NCI-H1092 treated with DMSO at 0.1 percent for 48 hours (cell line): ENCODE results near the gene RASGRP3.
"Not testable (repeated sequence)": the region's sequence is repeated elsewhere in the genome, so short reads cannot be mapped to it uniquely, and the experiment has no call there.

Source experiments
- DNase-seq: peaks from one replicate; lab custom pipeline; 2025; lab: John Stamatoyannopoulos, UW

Gene RASGRP3

DNA sequence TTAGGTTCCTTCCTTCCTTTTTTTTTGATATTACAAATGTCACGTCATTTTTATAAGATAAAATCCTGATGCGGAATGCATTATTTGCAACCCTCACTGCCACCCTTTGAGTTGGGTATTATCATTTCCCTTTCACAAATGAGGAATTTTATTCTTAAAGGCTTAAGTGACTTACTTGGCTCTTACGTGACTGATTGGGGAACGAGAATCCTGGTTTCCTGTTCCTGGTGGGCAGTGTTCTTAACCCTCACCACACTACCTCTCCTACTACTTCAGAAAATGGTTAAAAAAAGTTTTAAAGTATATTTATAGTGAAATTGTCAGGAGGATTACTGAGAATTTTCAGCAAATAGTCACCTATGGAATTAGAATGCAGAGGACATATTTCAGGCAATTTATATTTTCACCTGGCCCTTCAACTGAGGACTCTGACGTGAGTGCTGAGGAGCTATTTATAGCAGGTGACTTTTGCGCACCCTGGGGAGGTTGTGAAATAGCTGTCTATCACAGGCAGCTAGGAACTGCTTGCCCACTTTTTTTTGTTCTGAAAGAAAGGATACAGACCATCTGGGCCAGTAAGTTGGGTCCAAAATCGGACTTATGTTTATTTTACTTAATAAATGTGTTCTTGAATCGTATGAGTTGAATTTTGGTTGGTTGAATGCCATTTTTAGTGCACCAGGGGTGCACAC, 18.7 kb upstream of the RASGRP3 start:
- no peak for DNase-seq

DNA sequence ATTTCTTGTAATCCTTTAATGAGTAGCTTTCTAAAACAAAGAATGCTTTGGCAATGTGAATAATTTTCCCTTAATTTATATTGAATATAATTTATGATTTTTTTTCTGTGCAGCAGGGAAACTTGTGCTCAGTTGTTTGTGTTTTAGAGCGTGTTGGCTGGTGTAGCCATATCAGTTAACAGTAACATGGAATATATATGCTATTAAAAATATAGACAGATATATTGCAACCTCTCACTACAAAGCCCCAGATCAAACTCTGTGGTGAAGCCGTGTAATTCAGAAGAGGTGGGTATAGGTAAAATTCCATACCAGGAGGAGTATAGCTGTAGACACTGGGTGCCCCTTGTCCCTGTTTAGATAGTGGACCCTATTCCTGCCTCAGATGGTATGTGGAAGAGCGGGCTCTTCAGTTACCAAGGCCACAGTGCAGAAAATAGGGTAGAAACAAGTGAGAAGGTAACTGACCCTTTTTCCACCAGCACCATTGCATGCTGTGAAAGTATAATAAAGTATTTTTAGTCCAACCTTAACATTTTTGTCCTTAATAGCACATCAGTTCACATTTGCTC, 18.1 kb upstream of the RASGRP3 start:
- DNase-seq = no peak

DNA sequence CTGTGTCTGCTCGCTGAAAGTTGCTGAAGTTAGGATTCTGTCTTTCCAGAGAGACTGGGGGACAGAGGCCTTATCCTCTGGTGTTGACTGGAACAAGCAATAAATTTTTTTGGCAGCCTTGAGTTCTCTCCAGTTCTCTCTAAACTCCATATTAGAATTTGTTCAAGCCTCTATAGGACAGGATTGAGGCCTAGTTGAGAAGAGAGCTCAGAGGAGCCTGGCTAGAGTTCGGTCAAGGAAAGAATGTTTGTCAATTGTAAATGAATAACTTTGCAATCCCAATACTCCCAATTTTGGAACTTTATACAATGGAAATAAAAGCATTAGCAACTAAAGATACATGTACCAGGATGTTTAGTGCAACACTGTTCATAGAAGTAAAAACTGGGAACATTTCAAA, 16.7 kb upstream of the RASGRP3 start:
- no peak for DNase-seq

DNA sequence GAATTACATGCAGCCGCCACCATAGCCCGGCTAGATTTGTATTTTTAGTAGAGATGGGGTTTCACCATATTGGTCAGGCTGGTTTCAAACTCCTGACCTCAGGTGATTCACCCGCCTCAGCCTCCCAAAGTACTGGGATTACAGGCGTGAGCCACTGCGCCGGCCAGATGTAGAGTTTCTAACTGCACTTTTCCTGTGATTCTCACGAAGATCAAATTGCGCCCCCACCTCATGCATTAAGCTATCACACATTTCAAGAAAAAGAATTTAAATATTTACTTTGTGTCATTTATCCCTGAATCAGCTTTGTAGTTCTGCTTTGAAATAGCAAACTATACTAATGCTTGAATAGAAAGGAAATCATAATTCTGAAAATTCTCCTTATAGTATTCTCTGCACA, 13.9 kb upstream of the RASGRP3 start:
- DNase-seq = not testable (repeated sequence)

DNA sequence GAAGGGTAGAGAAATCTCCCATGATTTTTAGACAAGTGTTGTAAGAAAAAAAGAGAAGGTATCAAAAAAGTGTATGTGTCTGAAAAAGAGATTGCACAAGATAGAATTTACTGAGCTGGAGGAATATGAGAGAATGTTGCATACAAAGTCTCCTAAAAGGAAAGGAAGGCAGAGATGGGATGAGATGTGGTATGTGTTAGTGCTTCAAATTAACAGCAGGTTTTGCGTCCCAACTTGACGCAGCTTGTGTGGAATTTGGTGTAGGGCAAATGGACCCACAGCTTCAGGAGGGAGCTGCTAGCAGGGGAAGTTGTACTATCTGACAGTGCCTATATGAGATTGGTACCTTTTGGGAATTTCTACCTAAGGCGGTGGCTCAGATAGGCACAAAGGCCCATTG, 9.0 kb upstream of the RASGRP3 start:
- DNase-seq = no peak

DNA sequence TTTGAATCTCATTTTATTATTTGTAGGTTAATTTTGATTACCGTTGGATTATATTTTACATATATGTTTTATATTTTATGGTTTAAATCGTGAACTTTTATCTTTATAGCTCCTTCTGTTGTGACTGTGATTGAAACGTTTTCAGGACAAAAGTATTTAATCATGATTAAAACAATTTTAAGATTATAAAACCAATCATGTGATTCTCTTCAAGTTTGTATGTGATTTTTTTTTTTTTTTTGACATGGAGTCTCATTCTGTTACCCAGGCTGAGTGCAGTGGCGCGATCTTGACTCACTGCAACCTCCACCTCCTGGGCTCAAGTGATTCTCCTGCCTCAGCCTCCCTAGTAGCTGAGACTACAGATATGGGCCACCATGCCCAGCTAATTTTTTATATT, 7.2 kb upstream of the RASGRP3 start:
- no peak for DNase-seq

DNA sequence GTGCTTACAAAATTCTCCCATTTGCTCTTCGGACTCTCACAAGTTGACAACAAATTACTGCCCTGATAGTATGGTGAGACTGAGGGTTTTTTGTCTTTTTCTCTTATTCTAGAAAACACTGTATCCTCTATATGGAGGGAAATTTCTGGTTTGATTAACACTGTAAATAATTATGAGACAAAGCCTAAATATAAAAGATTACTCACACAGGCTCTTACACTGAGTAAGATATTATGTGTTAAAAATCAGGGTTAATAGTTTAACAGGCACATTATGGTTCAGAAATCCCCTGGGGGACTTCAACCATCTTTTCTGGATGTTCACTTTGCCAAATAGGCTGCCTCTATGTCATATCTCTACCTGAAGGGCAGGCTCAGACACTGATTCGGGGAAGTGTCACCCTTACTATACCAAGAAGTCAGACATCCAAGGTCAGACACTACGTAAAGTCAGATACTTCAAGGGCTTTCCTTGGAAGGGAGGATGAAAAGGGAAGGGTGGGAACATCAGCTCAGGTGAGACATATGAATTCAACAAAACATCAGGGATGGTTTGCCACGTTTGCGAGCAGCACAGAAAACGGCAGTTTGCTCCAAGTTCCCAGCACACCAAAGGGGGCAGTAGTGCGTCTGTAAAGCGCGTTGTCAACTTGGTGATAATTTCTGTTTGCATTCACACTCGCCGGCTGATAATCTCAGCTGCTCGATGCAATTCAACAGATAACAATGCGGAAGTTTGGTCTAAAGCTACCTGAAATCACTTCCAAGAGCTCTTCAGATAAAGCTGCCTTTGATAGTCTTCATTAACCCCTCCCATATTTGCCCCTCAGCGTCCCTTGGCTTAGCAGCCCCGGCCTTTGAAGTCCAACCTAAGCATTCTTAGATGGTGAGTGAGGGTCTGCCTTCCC, 972 bp upstream of the RASGRP3 start:
- DNase-seq = peak; percentile 48

DNA sequence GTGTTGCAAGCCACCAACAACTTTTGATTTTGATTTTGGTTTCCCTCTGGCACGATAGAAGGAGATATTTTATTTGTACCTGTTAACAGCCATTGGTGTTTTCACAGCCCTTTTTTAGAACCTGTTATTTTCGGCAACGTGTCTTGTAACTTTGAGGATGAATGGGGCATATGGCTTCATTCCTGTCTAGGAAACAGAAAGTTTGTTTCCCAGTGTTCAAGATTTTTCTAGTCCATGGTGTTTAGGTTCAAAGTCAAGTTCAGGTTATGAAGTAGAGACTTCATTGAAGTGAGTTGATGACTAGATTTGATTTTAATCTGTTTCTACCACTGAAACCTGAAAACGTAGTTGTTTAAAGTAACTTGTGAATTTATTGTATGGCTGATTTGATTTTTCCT, 343 bp downstream of the RASGRP3 start:
- no peak for DNase-seq

DNA sequence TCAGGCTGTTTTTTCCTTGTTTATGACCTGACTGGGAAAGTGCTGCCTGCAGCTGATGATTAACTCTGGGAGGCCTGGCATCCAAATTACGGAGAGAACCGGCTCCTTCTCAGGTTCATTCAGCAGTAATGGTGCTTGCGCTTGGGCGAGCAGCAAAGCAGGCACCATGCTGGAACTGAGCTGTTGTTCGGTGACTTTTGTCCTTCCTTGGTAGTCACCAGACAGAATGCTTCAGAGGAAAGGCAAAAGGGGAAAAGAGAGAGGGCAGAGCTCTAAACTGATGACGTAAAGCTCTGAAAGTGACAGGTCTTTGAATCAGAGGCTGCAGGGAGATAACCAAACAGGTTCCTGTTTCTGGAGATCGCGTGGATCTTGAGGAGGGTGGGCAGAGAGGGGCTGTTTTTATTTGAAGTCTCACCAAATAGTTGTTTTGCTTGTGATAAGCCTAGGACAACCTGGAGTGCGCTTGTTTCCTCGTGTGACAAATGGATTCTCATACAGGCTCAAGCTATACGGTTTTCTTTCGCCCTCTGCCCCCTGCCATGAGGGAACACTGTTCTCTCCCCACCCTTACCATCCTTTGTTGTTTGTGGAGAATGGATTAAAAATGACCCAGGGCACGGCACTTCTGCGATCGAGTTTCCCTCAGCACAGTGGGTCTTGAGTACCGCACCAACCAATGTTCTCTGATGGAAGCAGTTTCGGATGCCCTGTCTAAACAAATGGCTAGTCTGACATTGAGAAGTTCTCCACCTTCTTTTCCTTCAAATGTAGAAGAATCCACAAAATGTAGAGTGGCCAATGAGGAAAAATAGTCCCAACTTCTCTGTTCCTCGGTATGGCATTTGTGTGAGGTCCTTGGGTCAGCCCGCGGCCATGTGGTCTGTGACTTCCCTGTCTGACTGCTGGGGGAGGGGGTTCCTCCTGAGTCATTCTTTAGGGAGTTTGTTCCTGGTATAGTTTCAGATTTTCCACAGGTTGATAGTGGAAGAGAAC, 1.3 kb downstream of the RASGRP3 start:
- DNase-seq = no peak

DNA sequence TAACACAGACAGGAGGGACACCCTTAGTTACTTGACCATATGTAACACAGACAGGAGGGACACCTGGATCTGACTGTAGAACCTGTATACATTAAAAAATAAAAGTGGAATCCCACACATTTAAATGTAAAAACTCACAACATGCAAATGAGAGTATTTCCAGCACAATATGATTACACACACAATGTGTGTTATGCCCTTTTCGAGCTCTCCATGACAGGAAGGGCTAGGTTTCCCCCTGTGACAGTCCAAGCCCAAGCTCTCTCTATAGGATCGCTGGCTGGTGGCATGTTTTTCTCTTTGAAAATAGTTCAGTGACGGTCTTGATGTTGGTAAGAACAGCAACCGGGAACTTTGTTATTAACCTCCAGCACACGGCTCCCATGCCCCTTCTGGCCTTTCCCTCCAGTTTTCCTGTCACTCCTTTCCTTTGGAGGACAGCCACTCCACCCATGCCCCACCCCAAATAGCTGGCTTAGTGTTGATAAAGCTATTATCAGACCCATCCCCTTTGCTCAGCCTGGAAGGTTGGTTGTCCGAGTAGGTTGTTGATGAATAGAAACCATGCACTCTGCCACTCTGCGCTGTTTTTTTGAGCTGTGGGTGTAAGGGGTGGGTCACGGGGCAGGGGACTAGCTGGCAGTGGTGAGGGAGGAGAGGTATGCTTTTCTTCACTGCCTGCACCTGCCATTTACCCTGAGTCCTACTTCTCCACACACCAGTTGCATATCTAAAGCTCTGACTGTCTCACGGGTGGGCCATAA, 2.7 kb downstream of the RASGRP3 start:
- no peak for DNase-seq

DNA sequence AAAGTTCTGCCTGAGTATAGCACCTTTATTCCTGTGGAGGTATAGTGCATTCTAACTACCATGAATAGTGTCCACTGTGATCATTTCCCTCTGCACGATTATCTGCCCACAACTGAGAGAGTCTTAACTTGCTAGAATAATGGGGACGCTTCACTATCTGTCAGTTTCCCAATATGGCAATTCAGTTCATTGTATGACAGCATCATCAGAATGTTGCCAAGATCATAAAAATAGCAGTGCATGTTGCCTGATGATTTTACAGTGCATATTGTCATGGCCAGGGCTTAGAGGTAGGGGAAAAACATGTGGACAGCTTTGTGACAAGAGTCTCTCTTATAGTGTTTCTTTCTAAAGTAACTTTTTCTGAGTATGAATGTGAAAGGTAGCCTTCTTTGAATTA, 6.1 kb downstream of the RASGRP3 start:
- no peak for DNase-seq

DNA sequence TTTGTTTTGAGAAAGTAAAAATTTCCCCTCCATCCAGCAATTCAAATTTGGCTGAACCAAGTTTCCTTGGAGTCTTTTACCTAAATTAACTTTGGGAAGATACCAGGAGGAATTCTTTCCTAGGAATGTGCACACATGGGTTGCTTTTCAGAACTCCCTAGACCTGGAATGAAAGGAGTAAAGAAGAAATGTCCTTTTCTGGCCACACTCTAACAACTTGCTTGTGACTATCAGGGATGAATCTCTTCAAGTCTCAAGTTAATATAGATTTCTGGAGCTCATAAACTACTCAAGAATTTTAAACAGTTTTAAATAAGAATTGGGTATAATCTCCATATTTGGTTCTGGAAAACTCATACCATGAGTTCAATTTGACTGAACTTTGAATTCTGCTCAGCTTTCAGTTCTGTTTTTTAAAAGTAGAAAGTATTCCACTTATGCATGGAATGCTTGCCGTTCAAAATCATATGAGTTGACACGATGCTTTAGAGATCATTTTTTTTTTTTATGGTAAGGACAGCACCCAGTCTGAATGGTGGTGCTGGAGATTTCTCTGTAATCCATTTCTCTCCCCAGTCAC, 7.7 kb downstream of the RASGRP3 start:
- no peak for DNase-seq

DNA sequence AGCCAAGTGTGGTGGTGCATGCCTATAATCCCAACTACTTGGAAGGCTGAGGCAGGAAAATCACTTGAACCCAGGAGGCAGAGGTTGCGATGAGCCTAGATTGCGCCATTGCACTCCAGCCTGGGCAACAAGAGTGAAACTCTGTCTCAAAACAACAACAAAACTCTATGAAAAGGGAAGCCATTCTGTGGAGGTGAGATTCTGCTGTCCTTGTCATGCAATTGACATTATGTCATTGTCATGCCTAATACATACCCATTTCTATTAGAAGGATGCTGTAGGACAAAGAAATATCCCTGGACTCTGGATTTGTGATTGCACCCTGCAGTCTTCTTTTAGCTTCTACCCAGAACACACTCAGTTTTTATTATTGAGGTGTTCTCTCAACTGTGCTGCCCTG, 8.6 kb downstream of the RASGRP3 start:
- DNase-seq = no peak

DNA sequence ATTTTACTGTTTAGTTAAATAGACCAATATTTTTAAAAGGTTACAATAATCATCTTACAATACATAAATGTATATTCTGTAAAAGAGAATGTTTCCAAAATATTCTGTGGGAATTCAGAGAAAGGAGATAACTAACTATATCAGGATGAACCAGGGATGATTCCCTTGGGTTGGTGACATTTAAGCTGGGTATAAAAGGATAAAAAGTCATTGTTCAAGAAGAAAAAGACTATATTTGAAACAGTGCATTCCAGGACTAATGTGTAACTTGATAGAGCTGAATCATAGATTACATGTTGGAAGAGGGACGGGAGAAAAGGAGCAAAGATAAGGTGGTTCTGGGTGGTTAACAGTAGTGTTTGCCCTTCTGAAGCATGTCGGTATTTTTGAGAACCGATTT, 10.1 kb downstream of the RASGRP3 start:
- DNase-seq = no peak

DNA sequence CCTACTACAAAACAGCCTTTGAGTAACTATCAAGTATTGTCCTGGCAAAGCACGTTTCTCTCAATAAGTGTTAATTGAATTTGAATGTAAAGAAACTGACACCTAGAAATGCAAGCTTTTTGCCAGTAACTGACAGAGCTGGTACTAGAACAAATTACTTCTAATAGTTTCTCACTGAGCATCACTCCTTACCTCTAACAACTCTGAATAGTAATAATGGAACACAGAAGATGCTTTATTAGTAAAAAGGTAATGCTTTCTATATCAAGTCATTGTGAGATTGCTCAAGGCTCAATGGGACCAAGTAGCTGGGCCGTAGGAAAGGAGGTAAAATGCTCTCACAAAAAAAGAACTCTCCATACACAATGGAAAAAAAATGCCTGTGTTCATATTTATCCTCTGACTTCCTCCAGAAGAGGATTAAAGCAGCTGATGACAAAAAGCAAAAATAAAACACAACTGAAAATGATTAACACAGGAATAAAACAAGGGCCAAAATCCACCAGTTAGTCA, 11.8 kb downstream of the RASGRP3 start:
- DNase-seq = no peak

DNA sequence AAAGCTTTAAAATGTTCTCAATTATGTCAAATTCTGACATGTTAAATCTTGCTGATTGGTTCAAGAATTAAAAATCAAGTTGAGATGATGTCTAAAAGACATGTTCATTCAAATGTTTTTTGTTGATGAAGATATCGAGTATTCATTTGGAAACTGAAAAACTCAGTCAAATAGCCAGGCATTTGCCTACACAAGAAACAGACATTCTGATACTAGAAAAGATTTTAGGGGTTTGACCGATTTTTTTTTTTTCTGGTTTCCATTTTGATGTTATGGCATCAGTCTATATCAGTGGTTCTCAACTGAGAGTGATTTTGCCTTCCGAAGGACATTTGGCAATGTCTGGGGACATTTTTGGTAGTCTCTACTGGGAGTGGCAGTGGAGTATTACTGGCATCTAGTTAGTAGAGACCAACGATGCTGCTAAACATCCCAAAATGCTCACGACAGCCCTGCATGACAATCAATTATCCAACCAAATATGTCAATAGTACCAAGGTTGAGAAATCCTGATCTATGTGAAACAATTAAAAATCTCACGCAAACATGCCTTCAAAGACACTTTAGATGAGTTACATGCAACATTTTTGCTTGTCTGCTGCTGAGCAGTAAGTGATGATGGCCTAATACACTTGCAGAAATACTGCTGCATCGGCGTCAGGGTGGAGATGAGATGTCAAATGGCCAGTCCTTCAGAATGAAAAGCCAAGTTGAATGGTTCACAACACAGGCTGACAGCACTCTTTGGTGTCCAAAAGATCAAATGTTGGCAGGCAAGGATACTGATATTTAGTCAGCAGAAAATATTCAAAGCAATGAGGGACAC, 12.5 kb downstream of the RASGRP3 start:
- DNase-seq = no peak

DNA sequence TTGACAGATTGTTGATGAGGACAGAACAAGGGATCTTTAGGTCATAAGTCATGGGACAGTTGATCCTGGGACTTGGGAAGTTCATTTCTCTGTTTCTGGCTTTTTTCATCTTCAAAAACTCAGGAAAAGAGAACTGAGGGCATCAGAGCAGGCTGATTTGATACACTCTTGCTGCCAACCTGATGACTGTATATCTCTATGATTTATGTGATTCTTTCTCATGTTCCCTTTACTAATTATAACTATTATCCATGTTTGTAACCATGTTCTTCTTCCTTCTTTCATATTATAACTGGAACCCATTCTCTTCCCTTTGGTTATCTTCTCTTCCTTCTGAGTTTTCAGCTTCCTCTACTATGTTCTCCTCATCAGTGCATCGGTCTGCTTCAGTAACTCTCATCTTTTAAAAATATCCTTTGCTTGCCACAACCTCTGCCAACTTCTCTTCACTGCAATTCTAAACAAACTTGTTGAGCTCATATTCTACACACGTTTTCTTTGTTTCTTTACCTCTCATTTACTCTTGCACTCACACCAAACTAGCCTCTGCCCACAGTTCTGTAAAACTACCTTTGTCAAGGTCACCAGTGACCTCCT, 13.5 kb downstream of the RASGRP3 start:
- no peak for DNase-seq

DNA sequence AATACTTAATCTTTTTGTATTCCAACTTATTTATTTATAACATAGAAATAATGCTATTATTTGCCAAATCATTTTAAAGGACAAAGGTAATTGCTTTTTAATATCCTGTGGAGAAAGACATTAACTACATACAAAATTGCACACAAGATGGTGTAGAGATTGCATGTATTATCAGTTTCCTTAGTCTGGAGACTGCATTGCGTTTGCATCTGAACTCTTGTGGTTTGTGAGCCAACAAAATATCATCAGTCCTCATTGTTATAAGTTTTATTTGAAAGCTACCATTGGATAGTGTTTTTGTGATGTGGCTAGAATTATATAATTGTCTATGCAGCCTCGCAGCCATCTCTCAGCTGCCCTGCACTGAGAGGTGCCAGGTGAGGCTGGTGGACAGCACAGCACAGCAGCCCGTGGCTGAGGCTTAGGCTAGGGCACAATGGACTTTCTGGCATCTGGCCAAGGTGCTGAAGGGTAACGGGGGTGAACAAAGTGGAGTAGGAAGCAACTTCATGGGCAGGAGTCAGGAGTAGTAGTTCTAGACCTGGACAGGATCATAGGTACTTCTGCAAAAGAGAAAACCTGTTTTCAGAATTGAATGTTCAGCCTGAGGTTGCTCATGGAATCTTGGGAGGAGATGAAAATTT, 15.1 kb downstream of the RASGRP3 start:
- no peak for DNase-seq
